Measurements from ENCODE around the gene NFIA. TPM values are rescaled to one million over a fixed set of nuclear protein-coding genes. Genes with fewer than 3 reads are reported as not detected.

NFIA gene
- total and polyA plus RNA-seq, 2 of the 13 experiments (the other 11 are each of a cell fraction or from before 2014, with no cell fraction given) = 14.7 to 28.5 TPM

GRCh38 chr1:61453111-61453961 is 371.0 kb downstream of the NFIA start (continued):
- TF ChIP-seq SNAPC4 (CRISPR knock-in tag; IDR thresholded peaks at IDR 0.05) (0 out of 2 replicates have a peak, but pooled peaks have one; percentile 27), SP5 (CRISPR knock-in tag; IDR thresholded peaks at IDR 0.05; ENCODE audit: borderline replicate concordance, low read depth) (0 out of 2 replicates have a peak, but pooled peaks have one; percentile 15), ZSCAN9 (CRISPR knock-in tag; IDR thresholded peaks at IDR 0.05; ENCODE audit: borderline replicate concordance) (0 out of 2 replicates have a peak, but pooled peaks have one; percentile 19), ONECUT2 (CRISPR knock-in tag; IDR thresholded peaks at IDR 0.05) (peak; percentile 90), SOX6 (IDR thresholded peaks at IDR 0.05) (peak; percentile 84; the same call in 1 of the 2 replicates), SOX6 (CRISPR knock-in tag; IDR thresholded peaks at IDR 0.05) (peak; percentile 99), HDAC1 (CRISPR knock-in tag; IDR thresholded peaks at IDR 0.05) (0 out of 2 replicates have a peak, but pooled peaks have one; percentile 37), GMEB1 (CRISPR knock-in tag; IDR thresholded peaks at IDR 0.05; ENCODE audit: borderline replicate concordance) (no peak), MBD4 (IDR thresholded peaks at IDR 0.05; ENCODE audit: borderline replicate concordance, low read length) (peak; percentile 76; the same call in 1 of the 2 replicates), ZNF768 (CRISPR knock-in tag; IDR thresholded peaks at IDR 0.05) (no peak), CREB1 (IDR thresholded peaks at IDR 0.05) (peak; percentile 61; the same call in 1 of the 2 replicates), CREB1 (CRISPR knock-in tag; IDR thresholded peaks at IDR 0.05) (peak; percentile 59; the same call in 1 of the 2 replicates), HDAC6 (IDR thresholded peaks at IDR 0.05; ENCODE audit: low read depth, low read length) (no peak), MIXL1 (CRISPR knock-in tag; IDR thresholded peaks at IDR 0.05) (0 out of 2 replicates have a peak, but pooled peaks have one; percentile 35), CREM (IDR thresholded peaks at IDR 0.05) (peak; percentile 64), CREM (CRISPR knock-in tag; IDR thresholded peaks at IDR 0.05) (no peak), ZSCAN25 (CRISPR knock-in tag; IDR thresholded peaks at IDR 0.05) (0 out of 2 replicates have a peak, but pooled peaks have one; percentile 21), CEBPG (CRISPR knock-in tag; IDR thresholded peaks at IDR 0.05) (peak; percentile 78), RORA (CRISPR knock-in tag; IDR thresholded peaks at IDR 0.05) (no peak)
- TF ChIP-seq, protein P1, sequence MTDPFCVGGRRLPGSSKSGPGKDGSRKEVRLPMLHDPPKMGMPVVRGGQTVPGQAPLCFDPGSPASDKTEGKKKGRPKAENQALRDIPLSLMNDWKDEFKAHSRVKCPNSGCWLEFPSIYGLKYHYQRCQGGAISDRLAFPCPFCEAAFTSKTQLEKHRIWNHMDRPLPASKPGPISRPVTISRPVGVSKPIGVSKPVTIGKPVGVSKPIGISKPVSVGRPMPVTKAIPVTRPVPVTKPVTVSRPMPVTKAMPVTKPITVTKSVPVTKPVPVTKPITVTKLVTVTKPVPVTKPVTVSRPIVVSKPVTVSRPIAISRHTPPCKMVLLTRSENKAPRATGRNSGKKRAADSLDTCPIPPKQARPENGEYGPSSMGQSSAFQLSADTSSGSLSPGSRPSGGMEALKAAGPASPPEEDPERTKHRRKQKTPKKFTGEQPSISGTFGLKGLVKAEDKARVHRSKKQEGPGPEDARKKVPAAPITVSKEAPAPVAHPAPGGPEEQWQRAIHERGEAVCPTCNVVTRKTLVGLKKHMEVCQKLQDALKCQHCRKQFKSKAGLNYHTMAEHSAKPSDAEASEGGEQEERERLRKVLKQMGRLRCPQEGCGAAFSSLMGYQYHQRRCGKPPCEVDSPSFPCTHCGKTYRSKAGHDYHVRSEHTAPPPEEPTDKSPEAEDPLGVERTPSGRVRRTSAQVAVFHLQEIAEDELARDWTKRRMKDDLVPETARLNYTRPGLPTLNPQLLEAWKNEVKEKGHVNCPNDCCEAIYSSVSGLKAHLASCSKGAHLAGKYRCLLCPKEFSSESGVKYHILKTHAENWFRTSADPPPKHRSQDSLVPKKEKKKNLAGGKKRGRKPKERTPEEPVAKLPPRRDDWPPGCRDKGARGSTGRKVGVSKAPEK (CRISPR knock-in tag; IDR thresholded peaks at IDR 0.05; ENCODE audit: borderline replicate concordance) = 0 out of 2 replicates have a peak, but pooled peaks have one; percentile 36
